HL-60/S4 (cell line): ENCODE results near the gene LRP2.

Experiments
- in situ Hi-C: fragments of 300-500 bp; cut with MboI; formaldehyde crosslinking; loops from 2 replicates; pipeline ENCODE4 v1.14.3; 2022; ENCODE audit warnings: low sequenced_read_pairs

LRP2 gene

GRCh38 chr2:169247211-169247610 lies 115.1 kb downstream of the LRP2 start:
- in situ Hi-C loops = no loop called here

GRCh38 chr2:169240405-169240804 lies 121.9 kb downstream of the LRP2 start:
- in situ Hi-C loops = no loop called here

DNA sequence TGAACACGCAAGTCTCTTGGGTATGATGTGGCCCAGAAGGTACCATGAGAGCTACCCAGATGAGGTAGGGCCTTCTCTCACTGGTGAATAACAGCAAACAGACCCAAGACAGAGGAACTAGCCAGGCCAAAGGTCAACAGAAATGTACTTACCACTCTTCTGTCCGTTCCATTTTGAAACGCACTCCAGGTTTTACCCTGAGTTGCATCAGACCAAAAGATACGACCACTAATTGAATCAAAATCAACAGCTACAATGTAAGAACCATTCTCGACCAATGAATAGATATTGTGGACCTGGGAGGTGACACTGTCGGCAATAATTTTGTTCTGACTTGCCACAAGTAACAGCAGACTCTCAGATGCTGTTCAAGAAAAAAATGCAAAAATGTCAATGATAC lies 124.4 kb downstream of the LRP2 start:
- in situ Hi-C loops = no loop called here

DNA sequence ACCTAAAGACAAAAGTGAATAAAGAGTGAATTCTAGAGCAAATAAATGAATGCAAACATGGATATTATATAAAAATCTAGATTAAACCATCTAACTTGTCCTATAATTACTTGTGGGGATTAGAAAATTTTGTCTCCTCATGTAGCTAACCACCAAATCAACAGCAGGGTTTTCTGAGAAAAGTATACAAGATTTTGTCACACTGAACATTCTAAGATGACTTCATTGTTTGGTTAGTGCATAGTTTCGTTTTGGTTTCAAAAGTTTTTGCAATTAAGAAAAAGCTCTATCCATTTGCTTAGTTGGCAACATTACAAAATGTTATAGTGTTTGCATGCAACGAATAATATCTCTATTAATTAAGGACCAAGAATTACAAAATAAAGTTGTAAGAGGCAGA lies 125.0 kb downstream of the LRP2 start:
- in situ Hi-C loops = no loop called here

- in situ Hi-C loops = no loop called here
Observed at GRCh38 chr2:169232551-169233154, 129.7 kb downstream of the LRP2 start.

DNA sequence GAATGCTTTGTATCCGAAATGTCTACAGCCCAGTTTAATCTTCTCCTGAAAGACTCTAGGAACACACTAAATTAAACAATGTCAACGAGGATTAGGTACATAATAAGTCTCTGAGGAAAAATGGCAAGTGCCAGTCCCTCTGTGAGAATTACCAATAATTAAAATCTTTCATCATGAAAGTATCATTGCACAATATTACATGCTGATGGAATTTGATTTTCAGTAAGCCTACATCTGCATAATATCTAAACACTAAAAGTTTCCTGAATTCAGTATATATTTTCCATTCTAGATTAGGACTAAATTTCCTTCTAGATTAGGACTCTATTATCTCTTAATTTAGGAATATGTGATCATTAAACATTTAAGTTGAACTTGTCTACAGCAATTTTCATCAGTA lies 132.1 kb downstream of the LRP2 start:
- in situ Hi-C loops = no loop called here

DNA sequence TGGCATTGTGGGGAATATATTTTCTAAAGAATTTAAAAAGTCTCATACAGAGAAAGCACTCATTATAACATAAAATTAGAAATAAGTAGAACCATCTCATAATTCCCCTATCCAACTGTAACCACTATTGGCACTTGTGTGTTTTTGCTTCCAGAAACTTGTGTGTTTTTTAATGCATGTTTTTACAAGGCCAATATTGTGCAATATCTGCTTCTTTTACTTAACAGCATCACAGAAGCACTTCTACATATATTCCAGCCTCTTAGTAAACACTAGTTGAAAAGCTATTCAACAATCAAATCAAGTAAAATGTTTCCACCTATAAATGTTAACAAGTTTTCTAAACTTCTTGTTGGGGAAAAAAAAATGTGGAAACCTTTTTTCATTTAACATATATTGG lies 132.7 kb downstream of the LRP2 start:
- in situ Hi-C loops = no loop called here

- in situ Hi-C loops = no loop called here
Observed at GRCh38 chr2:169225906-169226305, 136.4 kb downstream of the LRP2 start.

DNA sequence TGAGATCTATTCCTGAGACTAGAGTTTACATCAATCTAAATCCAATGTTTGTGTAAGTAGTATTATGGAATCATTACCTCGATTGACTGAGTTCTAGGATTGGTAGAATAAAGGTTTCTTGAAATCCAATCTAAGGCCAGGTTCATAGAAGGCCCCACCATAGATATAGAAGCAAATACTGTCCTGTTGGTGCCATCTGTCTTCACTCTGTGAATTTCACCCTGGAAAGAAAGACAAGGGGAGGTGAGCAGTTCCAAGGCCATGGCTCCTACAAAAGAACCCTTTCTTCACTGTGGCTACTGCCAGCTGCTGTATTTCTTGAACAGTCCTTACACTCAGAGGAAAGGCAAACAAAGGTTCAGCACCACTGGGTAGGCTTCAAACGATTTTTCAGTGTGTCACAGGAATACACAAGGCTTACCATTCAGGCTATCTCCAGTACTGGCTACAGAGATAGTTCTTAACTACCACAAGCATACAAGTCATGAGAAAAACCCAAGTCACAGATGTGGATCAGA lies 137.0 kb downstream of the LRP2 start:
- in situ Hi-C loops = no loop called here

DNA sequence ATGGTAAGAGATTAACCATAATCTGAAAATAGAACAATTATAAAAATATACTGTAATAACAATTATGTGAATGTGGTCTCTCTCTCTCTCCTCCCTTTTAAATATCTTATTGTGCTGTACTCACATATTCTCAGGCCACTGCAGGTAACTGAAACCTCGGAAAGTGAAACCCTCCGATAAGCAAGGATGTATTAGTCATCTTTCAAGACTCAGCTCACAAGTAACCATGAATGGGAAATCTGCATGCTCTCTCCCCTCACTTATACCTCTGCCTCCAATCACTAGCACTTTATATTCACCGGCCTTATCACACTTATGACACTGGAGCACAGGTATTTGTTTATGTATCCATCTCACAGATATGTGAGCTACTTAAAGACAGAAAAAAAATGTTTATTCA lies 139.7 kb downstream of the LRP2 start:
- in situ Hi-C loops = no loop called here

DNA sequence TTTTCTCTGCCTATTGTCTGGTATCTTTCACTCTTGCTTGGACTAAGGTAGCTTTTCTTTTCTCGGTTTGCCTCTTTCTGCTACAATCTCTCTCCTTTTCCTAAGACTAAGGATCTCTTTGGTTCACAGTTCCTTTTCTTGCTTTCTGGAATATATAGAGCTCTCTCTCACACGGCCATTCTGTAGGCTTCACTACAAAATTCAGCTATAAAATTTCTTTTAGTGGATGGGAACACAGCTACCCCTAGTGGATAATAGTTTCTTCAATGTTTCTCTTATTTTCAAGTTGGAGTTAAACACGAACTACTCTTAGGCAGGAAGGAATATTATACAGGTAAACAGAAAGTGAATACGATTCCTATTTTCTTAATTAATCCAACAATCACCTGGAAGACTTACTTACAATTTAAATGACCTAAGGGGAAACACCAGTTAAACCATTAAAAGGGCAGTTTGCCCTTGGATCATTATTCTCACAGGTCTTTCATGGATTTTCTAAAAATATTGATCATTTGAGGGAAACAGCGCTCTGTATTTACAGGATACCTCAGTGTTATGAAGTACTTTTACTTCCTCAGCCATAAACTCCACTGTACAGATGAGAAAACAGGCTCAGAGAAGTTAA lies 140.5 kb downstream of the LRP2 start:
- in situ Hi-C loops = no loop called here

- in situ Hi-C loops = no loop called here
Observed at GRCh38 chr2:169210917-169211316, 151.4 kb downstream of the LRP2 start.

GRCh38 chr2:169208026-169208425 lies 154.3 kb downstream of the LRP2 start:
- in situ Hi-C loops = no loop called here

GRCh38 chr2:169205176-169205575 lies 157.2 kb downstream of the LRP2 start:
- in situ Hi-C loops = no loop called here

- in situ Hi-C loops = no loop called here
Observed at GRCh38 chr2:169203952-169204351, 158.4 kb downstream of the LRP2 start.

- in situ Hi-C loops = no loop called here
Observed at GRCh38 chr2:169200756-169201155, 161.6 kb downstream of the LRP2 start.

DNA sequence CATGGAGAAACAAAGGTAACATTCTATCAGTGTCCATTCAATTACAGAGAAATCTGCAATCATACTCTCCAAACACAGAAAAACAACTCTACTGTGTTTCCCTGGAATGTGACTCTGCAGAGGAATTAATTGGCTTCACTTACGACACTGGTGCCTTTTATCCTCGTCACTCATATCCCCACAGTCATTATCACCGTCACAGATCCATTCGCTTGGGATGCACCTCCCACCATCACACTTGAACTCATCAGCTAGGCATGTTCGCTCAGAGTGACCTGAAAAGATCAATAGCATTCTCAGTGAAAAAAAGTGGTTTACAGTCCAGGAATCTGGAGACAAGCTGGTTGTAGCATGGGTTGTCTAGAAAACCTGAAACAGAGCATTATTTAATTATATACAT lies 168.7 kb downstream of the LRP2 start:
- in situ Hi-C loops = no loop called here

DNA sequence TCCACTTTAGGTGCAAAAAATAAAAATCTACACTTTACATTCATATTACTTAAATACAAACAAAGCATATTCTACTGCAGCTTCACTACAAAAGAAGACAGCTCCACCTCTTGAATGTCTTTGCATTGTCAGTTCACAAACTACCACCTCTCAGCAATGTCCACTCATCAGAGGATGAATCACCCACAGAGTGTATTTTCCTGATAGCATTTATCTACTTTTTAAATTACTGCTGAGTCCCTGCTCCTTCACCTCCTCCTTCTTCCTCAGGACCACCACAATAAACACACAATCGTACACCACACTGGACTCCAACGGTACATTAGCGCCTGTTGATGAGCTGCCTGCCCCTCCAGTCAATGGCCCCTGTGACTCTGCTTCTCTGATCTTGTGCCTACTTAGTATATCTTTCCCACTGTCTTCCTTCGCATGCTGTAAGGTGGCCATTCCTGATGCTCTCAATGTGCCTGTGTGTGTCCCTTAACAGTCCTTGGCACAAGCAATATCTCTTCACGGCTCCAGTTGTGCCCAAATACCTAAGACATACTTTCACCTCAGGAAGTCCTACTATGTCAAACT lies 172.0 kb downstream of the LRP2 start:
- in situ Hi-C loops = no loop called here

- in situ Hi-C loops = no loop called here
Observed at GRCh38 chr2:169189132-169189531, 173.2 kb downstream of the LRP2 start.

DNA sequence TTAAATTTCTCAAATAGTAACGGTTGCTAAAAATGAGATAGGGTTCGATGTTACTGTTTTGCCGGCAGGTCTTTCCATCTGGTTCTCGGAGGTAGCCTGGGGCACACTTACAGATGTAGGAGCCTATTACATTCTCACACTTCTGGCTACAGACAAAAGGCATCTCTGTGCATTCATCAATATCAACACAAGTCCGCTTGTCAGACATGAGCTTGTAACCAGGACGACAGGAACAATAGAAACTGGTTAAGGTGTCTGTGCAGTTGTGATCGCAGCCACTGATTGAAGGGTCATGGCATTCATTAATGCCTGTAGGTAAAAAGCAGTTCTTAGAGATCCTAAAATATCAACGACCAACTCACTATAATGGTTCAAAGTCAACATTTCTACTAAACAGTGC lies 176.6 kb downstream of the LRP2 start:
- in situ Hi-C loops = no loop called here

- in situ Hi-C loops = no loop called here
Observed at GRCh38 chr2:169184074-169184473, 178.3 kb downstream of the LRP2 start.

DNA sequence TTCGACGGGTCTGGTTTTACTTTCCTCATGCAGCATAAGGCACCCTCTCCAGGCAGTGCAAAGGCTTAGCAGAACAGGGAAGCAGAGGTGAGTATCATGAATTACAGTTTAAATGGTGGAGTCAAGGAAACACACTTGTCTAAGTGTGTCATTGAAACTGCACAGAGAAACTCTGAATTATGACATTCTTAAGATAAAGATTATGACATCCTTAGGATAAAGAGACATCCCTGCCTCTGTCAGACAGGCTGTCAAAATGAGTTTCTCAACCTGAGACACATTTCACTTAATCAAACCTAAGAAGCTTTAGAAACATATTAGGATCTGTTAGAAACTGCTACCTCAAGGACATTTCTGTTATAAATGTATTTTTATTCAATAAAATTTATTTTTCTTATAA lies 179.8 kb downstream of the LRP2 start:
- in situ Hi-C loops = no loop called here
